ENCODE results near the gene C16orf90. TPM values are rescaled to one million over a fixed set of nuclear protein-coding genes. Genes with fewer than 3 reads are reported as not detected.

The C16orf90 gene
- total RNA-seq, 1 donor: not detected

GRCh38 chr16:3459401-3460090 lies 35.7 kb downstream of the C16orf90 start:
- DNase-seq (ENCODE audit: low read depth): no peak
- TF ChIP-seq CTCF (IDR thresholded peaks at IDR 0.05; ENCODE audit: insufficient read depth, low read depth, low read length): no peak
- peak overlapping the region; percentile 91 for H3K4me3 ChIP-seq (ENCODE audit: low read depth, low read length)

GRCh38 chr16:3458852-3459361 lies 36.4 kb downstream of the C16orf90 start:
- peak overlapping the region; percentile 91 for H3K4me3 ChIP-seq (ENCODE audit: low read depth, low read length)
- no peak for TF ChIP-seq CTCF (IDR thresholded peaks at IDR 0.05; ENCODE audit: insufficient read depth, low read depth, low read length)
- peak; percentile 67 for DNase-seq (ENCODE audit: low read depth)

GRCh38 chr16:3458278-3458851 lies 36.9 kb downstream of the C16orf90 start:
- TF ChIP-seq CTCF (IDR thresholded peaks at IDR 0.05; ENCODE audit: insufficient read depth, low read depth, low read length): no peak
- DNase-seq (ENCODE audit: low read depth): peak; percentile 48
- peak overlapping the region; percentile 91 for H3K4me3 ChIP-seq (ENCODE audit: low read depth, low read length)

GRCh38 chr16:3457434-3458252 lies 37.6 kb downstream of the C16orf90 start:
- peak; percentile 90 for DNase-seq (ENCODE audit: low read depth)
- H3K4me3 ChIP-seq (ENCODE audit: low read depth, low read length): peak overlapping the region; percentile 91
- TF ChIP-seq CTCF (IDR thresholded peaks at IDR 0.05; ENCODE audit: insufficient read depth, low read depth, low read length): peak; percentile 45

GRCh38 chr16:3454631-3455147 lies 40.6 kb downstream of the C16orf90 start:
- TF ChIP-seq CTCF (IDR thresholded peaks at IDR 0.05; ENCODE audit: insufficient read depth, low read depth, low read length): no peak
- no peak overlapping the region for H3K4me3 ChIP-seq (ENCODE audit: low read depth, low read length)
- DNase-seq (ENCODE audit: low read depth): no peak

- DNase-seq (ENCODE audit: low read depth): no peak
Measured at GRCh38 chr16:3454093-3454492, 41.2 kb downstream of the C16orf90 start.

More at GRCh38 chr16:3454093-3454492, 41.2 kb downstream of the C16orf90 start:
- no peak overlapping the region for H3K4me3 ChIP-seq (ENCODE audit: low read depth, low read length)
- no peak for TF ChIP-seq CTCF (IDR thresholded peaks at IDR 0.05; ENCODE audit: insufficient read depth, low read depth, low read length)

Data from fibroblast of villous mesenchyme (primary cell).